ENCODE measurements around the gene GMDS.
"Not testable (repeated sequence)": the region's sequence is repeated elsewhere in the genome, so short reads cannot be mapped to it uniquely, and the experiment has no call there.

The GMDS gene

DNA sequence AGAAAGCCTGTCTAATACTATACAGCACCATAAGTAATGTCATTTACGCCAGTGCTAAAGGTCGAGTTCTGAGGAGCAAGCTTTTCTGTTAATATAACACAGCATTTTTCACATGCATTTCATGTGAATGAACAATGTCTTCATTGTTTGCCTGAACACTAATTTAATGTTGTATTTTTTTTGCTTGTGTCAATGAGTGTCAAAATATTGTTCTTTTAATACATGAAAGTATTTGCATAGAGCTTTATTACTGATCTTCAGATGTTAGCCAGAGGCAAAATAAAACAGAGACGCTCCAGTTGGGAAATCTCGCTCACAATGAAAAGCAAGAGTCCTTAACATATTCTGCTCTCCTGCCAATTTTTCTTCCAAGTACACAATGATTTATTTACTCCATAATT is 483.9 kb downstream of the GMDS start:
- DNase-seq: no peak

DNA sequence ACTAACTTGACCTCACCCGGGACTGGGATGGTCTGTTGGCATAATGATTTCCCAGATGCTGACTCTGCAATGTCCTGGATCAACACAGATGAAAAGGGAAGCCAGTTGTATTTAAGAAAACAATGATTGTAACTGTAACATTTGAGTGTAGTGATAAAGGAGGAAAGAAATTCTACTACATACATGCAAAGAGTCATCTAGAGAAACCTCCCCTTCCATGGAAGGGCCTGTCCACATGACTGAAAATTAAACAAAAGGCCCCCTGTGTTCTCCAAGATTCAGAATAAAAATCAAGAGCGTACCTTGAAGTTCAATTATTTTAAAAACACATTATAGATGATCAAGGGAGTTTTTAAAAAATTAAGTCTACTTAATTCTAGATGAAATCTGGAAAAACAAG is 484.5 kb downstream of the GMDS start:
- no peak for DNase-seq

DNA sequence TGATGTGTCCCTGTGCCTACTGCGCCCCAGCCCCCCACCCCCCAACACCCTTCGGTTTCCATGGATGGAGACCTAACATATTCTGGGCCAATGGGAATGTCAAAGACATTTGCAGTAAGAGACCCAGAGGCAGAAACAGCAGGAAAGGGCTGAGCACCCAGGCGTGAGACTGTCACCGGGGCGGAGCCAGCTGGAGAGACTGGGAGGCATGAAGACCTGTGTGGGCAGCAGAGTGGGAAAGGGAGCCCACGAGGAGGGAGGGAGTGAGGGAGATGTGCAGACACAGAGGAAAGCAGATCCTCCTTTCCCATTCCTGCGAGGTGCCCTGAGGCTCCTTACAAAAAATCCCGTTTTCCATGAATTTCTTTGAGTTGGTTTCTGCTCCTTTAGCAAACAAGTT is 485.5 kb downstream of the GMDS start:
- no peak for DNase-seq

GRCh38 chr6:1758076-1758679 is 487.2 kb downstream of the GMDS start:
- DNase-seq: peak; percentile 36

DNA sequence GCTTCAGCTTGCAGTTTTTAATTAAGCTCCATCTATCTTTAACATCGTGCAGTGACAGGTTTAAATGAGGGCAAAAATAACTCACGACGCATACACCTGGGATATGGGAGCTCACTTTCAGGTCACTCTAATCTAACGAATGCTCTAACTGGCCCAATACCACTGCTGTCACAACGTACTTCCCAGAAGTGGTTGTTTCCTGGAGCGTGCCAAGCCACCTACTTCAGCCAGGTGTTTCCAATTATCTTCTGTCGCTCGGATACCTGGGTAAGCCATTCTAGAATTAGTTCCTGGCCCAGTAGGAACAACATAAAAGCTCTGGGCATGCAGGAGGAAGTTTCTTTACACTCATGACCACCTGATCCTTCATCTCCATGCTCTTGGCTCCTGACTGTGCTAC is 488.3 kb downstream of the GMDS start:
- no peak for DNase-seq

- no peak for DNase-seq
Observed at GRCh38 chr6:1756472-1757129, 488.8 kb downstream of the GMDS start.

- DNase-seq: not testable (repeated sequence)
Observed at GRCh38 chr6:1751063-1751462, 494.3 kb downstream of the GMDS start.

GRCh38 chr6:1749041-1749440 is 496.4 kb downstream of the GMDS start:
- no peak for DNase-seq

DNA sequence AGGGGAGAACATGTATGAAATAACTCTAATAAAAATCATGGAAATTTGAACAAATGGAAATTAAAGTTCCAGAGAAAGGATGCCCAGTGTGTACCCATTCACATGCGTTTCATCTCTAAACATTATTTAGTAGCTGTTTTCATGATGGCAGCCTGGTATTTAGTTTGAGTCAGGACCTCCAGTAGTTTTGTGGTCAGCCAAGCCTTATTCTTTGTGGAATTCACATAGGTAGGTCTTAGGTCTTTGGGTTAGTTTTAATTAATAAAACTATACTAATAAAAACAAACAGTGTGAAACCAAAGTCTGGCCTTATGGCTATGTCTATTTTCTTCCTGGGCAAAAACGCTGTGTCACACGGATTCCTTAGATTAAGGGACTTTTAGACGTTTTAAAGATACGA is 497.9 kb downstream of the GMDS start:
- no peak for DNase-seq

- no peak for DNase-seq
Observed at GRCh38 chr6:1747003-1747402, 498.4 kb downstream of the GMDS start.

- DNase-seq: peak; percentile 26
Observed at GRCh38 chr6:1745814-1746213, 499.6 kb downstream of the GMDS start.

DNA sequence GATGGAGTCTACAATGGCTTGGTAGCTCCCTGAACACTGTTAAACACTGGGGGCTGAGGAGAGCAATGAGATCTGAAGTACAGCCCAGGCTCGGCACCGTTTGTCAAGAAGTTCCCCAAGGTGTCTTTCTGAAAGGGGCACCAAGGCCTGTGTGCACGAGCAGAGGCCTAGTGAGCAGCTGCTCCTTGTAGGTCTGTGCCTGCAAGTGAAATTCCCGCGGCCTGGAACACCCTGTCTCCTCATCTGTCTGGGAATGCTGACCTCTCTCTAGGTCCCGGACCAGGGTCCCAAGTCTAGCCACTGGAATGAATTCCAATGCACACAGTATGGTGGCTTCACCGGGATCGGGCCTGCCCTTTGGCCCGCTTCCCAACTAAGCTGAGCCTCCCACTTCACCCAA is 500.9 kb downstream of the GMDS start:
- no peak for DNase-seq

DNA sequence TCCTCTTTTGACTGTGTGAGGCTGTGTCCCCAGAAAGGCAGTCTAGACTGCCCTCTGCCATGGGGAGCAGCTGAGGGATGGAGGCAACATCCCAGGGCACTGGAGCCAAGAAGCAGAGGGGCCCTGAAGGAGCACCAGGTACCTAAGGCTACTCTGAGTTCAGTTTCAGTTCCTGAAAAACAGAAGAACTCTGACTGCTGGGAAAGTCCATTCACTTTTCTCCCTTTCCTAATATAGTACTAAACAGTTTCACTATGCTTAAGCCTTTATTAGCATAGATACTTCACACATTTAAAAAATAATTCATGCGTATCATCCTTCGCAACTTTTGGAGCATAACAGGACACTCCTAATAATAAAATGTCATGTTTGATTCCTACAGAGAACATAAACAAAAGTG is 505.7 kb downstream of the GMDS start:
- DNase-seq: no peak

DNA sequence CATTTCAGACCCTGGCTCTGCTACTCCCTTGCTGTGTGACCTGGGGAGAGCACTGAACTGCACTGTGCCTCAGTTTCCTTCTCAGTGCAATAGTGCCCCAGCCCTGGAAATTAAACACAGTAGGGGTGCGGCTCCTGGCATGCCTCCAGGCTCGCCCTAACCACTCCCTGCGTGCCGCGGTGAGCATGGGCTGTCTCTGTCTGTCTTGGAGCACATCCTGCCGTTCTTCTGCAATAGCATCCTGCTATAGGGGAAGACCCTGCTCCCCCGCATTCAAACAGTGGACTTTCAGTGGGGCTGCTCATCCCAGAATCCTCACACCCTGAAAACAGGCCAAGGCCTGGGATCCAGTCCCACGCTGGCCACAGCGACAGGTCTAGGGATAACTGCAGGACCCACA is 506.2 kb downstream of the GMDS start:
- DNase-seq: no peak

DNA sequence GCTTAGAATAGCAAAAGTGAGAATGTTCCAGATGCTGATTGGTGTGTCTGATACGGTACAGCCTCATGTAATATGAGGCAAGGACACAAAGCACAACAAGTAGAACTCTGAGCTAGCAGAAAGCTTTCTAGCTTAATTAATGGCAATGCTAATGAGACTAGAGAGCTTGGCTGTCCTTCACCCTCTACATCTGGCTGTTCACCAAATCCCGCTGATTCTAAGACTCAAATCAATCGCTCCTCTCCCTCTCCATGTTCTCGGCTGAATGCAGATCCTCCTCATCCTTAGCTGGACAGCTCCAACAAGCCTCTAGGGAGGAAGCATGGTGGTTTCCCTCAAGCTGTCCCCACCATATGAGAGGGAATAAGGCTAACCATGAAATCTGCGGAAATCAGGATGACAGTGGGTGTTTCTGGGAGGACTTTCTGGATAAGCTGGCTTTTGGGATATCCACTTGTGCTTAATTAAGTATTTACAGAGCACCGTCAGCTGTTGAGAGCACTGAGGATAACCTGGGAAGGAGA is 506.8 kb downstream of the GMDS start:
- DNase-seq: no peak

DNA sequence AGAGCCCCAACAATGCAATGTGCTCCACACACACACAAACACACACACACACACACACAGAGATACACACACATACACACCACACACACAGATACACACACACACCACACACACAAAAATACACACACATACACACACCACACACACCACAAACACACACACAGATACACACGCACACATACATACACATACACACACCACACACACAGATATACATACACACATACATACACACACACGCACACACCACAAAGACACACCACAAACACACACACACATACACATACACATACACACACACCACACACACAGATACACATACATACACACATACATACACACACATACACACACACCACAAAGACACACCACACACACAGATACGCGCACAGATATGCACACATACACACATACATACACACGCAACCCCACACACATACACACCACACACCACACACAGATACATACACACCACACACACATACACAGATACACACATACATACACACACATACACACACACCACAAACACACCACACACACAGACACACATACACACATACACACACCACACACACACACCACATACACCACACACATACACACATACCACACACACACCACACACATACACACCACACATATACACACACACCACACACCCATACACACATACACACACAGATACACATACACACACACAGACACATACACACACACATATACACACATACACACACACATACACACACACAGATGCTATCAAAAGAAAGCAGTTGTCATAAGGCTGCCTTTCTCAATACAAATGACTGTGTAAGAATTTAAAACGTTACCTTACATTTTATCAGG is 507.7 kb downstream of the GMDS start:
- DNase-seq: no peak

DNA sequence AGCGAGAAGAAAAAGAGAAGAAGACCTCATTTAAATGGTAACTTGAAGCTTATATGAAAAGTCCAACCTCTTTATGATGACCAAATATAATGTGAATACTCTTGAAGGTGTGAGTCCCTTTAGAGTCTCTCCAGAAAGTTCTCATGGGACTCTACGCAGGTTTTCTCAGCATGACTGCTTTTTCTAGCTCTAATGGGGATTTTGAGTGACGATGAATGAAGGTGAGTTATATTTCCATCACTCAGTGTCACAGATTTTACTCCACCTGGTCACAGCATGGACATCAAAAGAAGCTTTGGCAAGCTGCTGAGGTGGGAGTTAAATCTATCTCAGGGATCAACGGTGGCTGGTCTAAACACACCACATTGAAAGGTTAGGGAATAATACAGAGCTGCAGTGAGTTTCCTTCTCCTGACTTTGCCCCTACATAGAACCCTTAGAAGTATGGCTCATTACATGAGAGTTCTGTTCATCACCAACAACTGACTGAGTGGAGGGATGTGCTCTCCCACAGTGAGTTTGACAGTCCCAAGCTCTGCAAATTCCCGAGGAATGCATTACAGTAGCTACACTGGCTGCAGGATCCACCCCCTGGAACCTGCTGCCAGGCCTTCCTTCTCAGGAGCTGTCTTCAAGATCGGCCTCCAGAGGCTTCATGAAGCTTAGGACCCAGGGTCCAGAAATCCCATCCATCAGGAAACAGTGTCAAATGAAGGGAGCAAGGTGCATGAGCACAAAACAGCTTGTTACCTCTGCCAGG is 508.9 kb downstream of the GMDS start:
- no peak for DNase-seq

GRCh38 chr6:1735239-1735803 is 510.1 kb downstream of the GMDS start:
- DNase-seq: no peak

- no peak for DNase-seq
Observed at GRCh38 chr6:1730882-1731281, 514.5 kb downstream of the GMDS start.

- no peak for DNase-seq
Observed at GRCh38 chr6:1729750-1730140, 515.7 kb downstream of the GMDS start.

GRCh38 chr6:1729133-1729749 is 516.2 kb downstream of the GMDS start:
- DNase-seq: peak; percentile 60

DNA sequence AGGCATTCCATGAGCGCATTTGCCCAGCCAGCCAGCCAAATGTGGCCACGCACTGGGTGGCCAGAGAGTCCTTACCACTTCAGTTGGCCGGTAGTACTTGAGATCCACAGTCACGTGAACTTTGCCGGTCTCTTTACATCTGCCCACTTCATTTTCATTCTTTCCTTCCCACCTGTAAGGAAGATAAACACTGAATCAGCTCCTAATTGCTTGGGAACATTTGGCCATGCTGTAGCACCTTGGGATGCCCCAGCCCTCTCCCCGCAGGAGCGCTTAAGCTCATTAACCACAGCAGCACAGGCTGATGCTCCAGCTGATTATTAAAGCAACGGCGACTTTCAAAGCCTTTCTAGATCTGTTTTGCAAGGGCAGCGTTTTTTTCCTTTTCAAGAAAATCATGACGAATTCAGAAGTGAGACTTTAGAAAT is 519.0 kb downstream of the GMDS start:
- DNase-seq: peak; percentile 65

Data from eye (tissue), 1 donor.